Measurements from ENCODE around the gene GBP6.

- TF ChIP-seq FOXP1 (CRISPR knock-in tag; IDR thresholded peaks at IDR 0.05; ENCODE audit: borderline replicate concordance) (no peak), CTCF (IDR thresholded peaks at IDR 0.05) (no peak)
Measured at GRCh38 chr1:89331890-89332289, 32.0 kb upstream of the GBP6 start.
